ENCODE data around the gene ZNF101.

Gene ZNF101

DNA sequence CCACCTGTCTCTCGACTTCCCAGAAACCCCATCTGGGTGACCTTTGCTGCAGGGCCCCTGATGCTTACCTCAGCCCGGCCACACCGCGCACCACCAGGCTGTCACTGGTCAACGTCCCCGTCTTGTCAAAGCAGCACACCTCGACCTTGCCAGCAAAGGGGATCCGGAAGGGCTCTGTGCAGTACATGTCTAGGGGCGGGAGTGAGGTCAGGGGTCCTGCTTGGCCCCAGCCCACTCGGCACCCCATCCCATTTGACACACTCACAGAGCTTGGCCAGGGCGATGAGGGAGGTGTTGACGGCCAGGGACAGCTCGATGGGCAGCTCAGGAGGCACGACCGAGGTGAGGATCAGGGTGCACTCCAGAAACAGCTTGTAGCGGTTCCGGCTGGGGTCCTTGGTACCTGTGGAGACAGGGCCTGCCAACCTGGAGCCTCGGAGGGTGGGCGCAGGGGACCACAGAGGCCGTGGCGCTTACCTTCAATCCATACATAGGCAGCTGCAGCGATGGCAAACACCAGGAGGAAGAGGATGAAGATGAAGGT, 13.5 kb upstream of the ZNF101 start:
- Histone ChIP-seq H3K9ac (ENCODE audit: low read length) (no peak overlapping the region), H3K9me3 (ENCODE audit: control insufficient read depth, low read length) (no peaks in the 10 kb centered on the region), H3K4me2 (ENCODE audit: low read length, poor library complexity, severe bottlenecking) (no peak overlapping the region), H3K4me3 (ENCODE audit: insufficient read depth in 1 of 2, low read depth in 1 of 2, low read length in 2 of 2) (no peak overlapping the region), H3K79me1 (replicated peaks; ENCODE audit: low read length, poor library complexity, severe bottlenecking) (peaks cover 60% of the 10 kb centered on the region), H2BK120ac (ENCODE audit: low read depth, low read length) (no peak overlapping the region), H2AFZ (ENCODE audit: low read depth, low read length) (no peak overlapping the region), H3K4ac (ENCODE audit: low read depth in 1 of 2, low read length in 2 of 2) (no peak overlapping the region), H3K14ac (ENCODE audit: low read length in 2 of 2) (no peak overlapping the region), H4K91ac (ENCODE audit: low read length) (no peak overlapping the region), H2BK5ac (ENCODE audit: low read depth, low read length, poor library complexity, severe bottlenecking) (no peak overlapping the region), H4K8ac (ENCODE audit: low read length) (no peak overlapping the region), H2BK15ac (ENCODE audit: low read depth, poor library complexity, severe bottlenecking) (no peak overlapping the region), H3K23ac (ENCODE audit: low read length in 2 of 2) (no peak overlapping the region), H3K36me3 (ENCODE audit: control insufficient read depth in 1 of 2, insufficient read depth in 2 of 2, low read depth in 1 of 2, low read length in 2 of 2) (peaks cover 98 to 99% of the 10 kb centered on the region in 2 experiments), H2AK5ac (ENCODE audit: low read length, severe bottlenecking) (no peak overlapping the region), H3K4me1 (ENCODE audit: control insufficient read depth, insufficient read depth, low read depth, low read length) (no peaks in the 10 kb centered on the region), H3K18ac (ENCODE audit: low read depth in 1 of 2, low read length in 2 of 2) (no peak overlapping the region), H3K27ac (ENCODE audit: low read length, poor library complexity, severe bottlenecking) (no peak overlapping the region), H2BK12ac (ENCODE audit: low read length in 2 of 2) (no peak overlapping the region), H3K27me3 (ENCODE audit: control insufficient read depth in 1 of 2, insufficient read depth in 1 of 2, low read length in 2 of 2) (no peaks in the 10 kb centered on the region)
- no peak for DNase-seq
- 95% methylated on average over 22 of the region's 22 CpGs for WGBS

DNA sequence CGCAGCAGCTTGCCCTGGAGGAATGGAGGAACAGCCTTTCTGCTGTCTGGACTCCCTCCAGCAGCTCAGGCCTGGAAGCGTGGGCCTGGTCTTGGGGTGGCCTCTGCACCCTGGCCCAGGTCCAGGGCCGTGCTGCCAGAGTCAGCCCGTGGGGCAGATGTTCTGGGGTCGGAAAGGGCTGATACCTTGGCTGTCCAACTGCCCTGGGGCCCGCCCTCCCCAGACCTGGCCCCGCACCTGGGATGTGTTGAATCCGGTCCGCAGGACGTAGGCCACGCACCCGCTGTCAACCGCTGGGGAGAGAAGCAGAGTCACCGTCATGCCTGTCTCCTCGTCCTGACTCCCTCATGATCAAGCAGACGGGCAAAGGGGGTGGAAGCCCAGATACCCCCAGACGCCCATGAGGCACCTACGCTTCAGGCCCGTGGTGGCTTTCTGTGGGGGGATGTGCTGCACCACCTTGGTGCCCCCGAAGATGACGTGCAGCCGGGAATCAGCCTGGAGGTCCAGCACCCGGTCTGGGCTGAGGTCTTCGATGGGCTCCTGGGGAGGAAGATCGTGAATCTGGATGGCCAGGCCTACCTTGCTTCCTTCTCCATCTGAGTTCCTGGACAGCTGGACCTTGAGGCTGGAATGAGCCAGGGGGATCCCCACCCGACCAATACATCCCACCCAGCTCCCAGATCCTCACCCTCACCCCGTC, 12.8 kb upstream of the ZNF101 start:
- WGBS: 98% methylated on average over 27 of the region's 27 CpGs
- no peak overlapping the region for H2BK12ac ChIP-seq (ENCODE audit: low read length in 2 of 2)
- H3K9me3 ChIP-seq (ENCODE audit: control insufficient read depth, low read length): no peaks in the 10 kb centered on the region
- peaks cover 56% of the 10 kb centered on the region for H3K79me1 ChIP-seq (replicated peaks; ENCODE audit: low read length, poor library complexity, severe bottlenecking)
- H2AFZ ChIP-seq (ENCODE audit: low read depth, low read length): no peak overlapping the region
- H2BK120ac ChIP-seq (ENCODE audit: low read depth, low read length): no peak overlapping the region
- H3K14ac ChIP-seq (ENCODE audit: low read length in 2 of 2): no peak overlapping the region
- H4K8ac ChIP-seq (ENCODE audit: low read length): no peak overlapping the region
- no peak overlapping the region for H2AK5ac ChIP-seq (ENCODE audit: low read length, severe bottlenecking)
- H4K91ac ChIP-seq (ENCODE audit: low read length): no peak overlapping the region
- no peak overlapping the region for H3K18ac ChIP-seq (ENCODE audit: low read depth in 1 of 2, low read length in 2 of 2)
- no peak overlapping the region for H3K23ac ChIP-seq (ENCODE audit: low read length in 2 of 2)
- H3K4me2 ChIP-seq (ENCODE audit: low read length, poor library complexity, severe bottlenecking): no peak overlapping the region
- H3K4ac ChIP-seq (ENCODE audit: low read depth in 1 of 2, low read length in 2 of 2): no peak overlapping the region
- no peak overlapping the region for H2BK5ac ChIP-seq (ENCODE audit: low read depth, low read length, poor library complexity, severe bottlenecking)
- H3K27me3 ChIP-seq (ENCODE audit: control insufficient read depth in 1 of 2, insufficient read depth in 1 of 2, low read length in 2 of 2): no peaks in the 10 kb centered on the region
- H3K27ac ChIP-seq (ENCODE audit: low read length, poor library complexity, severe bottlenecking): no peak overlapping the region
- no peak overlapping the region for H3K4me3 ChIP-seq (ENCODE audit: insufficient read depth in 1 of 2, low read depth in 1 of 2, low read length in 2 of 2)
- H2BK15ac ChIP-seq (ENCODE audit: low read depth, poor library complexity, severe bottlenecking): no peak overlapping the region
- peaks cover 91 to 93% of the 10 kb centered on the region in 2 experiments for H3K36me3 ChIP-seq (ENCODE audit: control insufficient read depth in 1 of 2, insufficient read depth in 2 of 2, low read depth in 1 of 2, low read length in 2 of 2)
- H3K9ac ChIP-seq (ENCODE audit: low read length): no peak overlapping the region
- no peak for DNase-seq
- H3K4me1 ChIP-seq (ENCODE audit: control insufficient read depth, insufficient read depth, low read depth, low read length): no peaks in the 10 kb centered on the region

GRCh38 chr19:19656451-19657396, 11.9 kb upstream of the ZNF101 start:
- no peak overlapping the region for H3K23ac ChIP-seq (ENCODE audit: low read length in 2 of 2)
- H3K79me1 ChIP-seq (replicated peaks; ENCODE audit: low read length, poor library complexity, severe bottlenecking): peaks cover 52% of the 10 kb centered on the region
- no peak overlapping the region for H4K8ac ChIP-seq (ENCODE audit: low read length)
- H3K9ac ChIP-seq (ENCODE audit: low read length): no peak overlapping the region
- H2BK120ac ChIP-seq (ENCODE audit: low read depth, low read length): no peak overlapping the region
- 98% methylated on average over 32 of the region's 33 CpGs for WGBS
- no peak overlapping the region for H3K27ac ChIP-seq (ENCODE audit: low read length, poor library complexity, severe bottlenecking)
- H3K4me2 ChIP-seq (ENCODE audit: low read length, poor library complexity, severe bottlenecking): no peak overlapping the region
- no peak overlapping the region for H2AK5ac ChIP-seq (ENCODE audit: low read length, severe bottlenecking)
- no peak overlapping the region for H2BK15ac ChIP-seq (ENCODE audit: low read depth, poor library complexity, severe bottlenecking)
- no peaks in the 10 kb centered on the region for H3K27me3 ChIP-seq (ENCODE audit: control insufficient read depth in 1 of 2, insufficient read depth in 1 of 2, low read length in 2 of 2)
- H4K91ac ChIP-seq (ENCODE audit: low read length): no peak overlapping the region
- peaks cover 87 to 90% of the 10 kb centered on the region in 2 experiments for H3K36me3 ChIP-seq (ENCODE audit: control insufficient read depth in 1 of 2, insufficient read depth in 2 of 2, low read depth in 1 of 2, low read length in 2 of 2)
- peaks cover 8% of the 10 kb centered on the region for H3K4me1 ChIP-seq (ENCODE audit: control insufficient read depth, insufficient read depth, low read depth, low read length)
- no peak overlapping the region for H2BK5ac ChIP-seq (ENCODE audit: low read depth, low read length, poor library complexity, severe bottlenecking)
- H2AFZ ChIP-seq (ENCODE audit: low read depth, low read length): no peak overlapping the region
- no peak overlapping the region for H3K4ac ChIP-seq (ENCODE audit: low read depth in 1 of 2, low read length in 2 of 2)
- no peak overlapping the region for H3K18ac ChIP-seq (ENCODE audit: low read depth in 1 of 2, low read length in 2 of 2)
- no peaks in the 10 kb centered on the region for H3K9me3 ChIP-seq (ENCODE audit: control insufficient read depth, low read length)
- no peak for DNase-seq
- no peak overlapping the region for H3K4me3 ChIP-seq (ENCODE audit: insufficient read depth in 1 of 2, low read depth in 1 of 2, low read length in 2 of 2)
- H2BK12ac ChIP-seq (ENCODE audit: low read length in 2 of 2): peak overlapping the region in 1 of 2 experiments; percentile 13
- no peak overlapping the region for H3K14ac ChIP-seq (ENCODE audit: low read length in 2 of 2)

- H3K4me1 ChIP-seq (ENCODE audit: control insufficient read depth, insufficient read depth, low read depth, low read length): peaks cover 13% of the 10 kb centered on the region
- H2AFZ ChIP-seq (ENCODE audit: low read depth, low read length): no peak overlapping the region
- peaks cover 45% of the 10 kb centered on the region for H3K79me1 ChIP-seq (replicated peaks; ENCODE audit: low read length, poor library complexity, severe bottlenecking)
- no peak overlapping the region for H3K4me3 ChIP-seq (ENCODE audit: insufficient read depth in 1 of 2, low read depth in 1 of 2, low read length in 2 of 2)
- H2BK15ac ChIP-seq (ENCODE audit: low read depth, poor library complexity, severe bottlenecking): no peak overlapping the region
- peaks cover 82 to 84% of the 10 kb centered on the region in 2 experiments for H3K36me3 ChIP-seq (ENCODE audit: control insufficient read depth in 1 of 2, insufficient read depth in 2 of 2, low read depth in 1 of 2, low read length in 2 of 2)
- no peak overlapping the region for H4K91ac ChIP-seq (ENCODE audit: low read length)
- no peak overlapping the region for H2AK5ac ChIP-seq (ENCODE audit: low read length, severe bottlenecking)
- no peak overlapping the region for H2BK5ac ChIP-seq (ENCODE audit: low read depth, low read length, poor library complexity, severe bottlenecking)
- H3K18ac ChIP-seq (ENCODE audit: low read depth in 1 of 2, low read length in 2 of 2): no peak overlapping the region
- no peak overlapping the region for H3K23ac ChIP-seq (ENCODE audit: low read length in 2 of 2)
- H3K9ac ChIP-seq (ENCODE audit: low read length): no peak overlapping the region
- H2BK12ac ChIP-seq (ENCODE audit: low read length in 2 of 2): no peak overlapping the region
- H3K14ac ChIP-seq (ENCODE audit: low read length in 2 of 2): no peak overlapping the region
- no peak overlapping the region for H4K8ac ChIP-seq (ENCODE audit: low read length)
- H3K4ac ChIP-seq (ENCODE audit: low read depth in 1 of 2, low read length in 2 of 2): no peak overlapping the region
- H2BK120ac ChIP-seq (ENCODE audit: low read depth, low read length): no peak overlapping the region
- H3K27ac ChIP-seq (ENCODE audit: low read length, poor library complexity, severe bottlenecking): no peak overlapping the region
- 95% methylated on average over 10 of the region's 10 CpGs for WGBS
- no peak for DNase-seq
- H3K27me3 ChIP-seq (ENCODE audit: control insufficient read depth in 1 of 2, insufficient read depth in 1 of 2, low read length in 2 of 2): no peaks in the 10 kb centered on the region
- H3K4me2 ChIP-seq (ENCODE audit: low read length, poor library complexity, severe bottlenecking): no peak overlapping the region
- H3K9me3 ChIP-seq (ENCODE audit: control insufficient read depth, low read length): no peaks in the 10 kb centered on the region
These were observed 11.2 kb upstream of the ZNF101 start for GRCh38 chr19:19657397-19657783.

Measured in mesenchymal stem cell (in vitro differentiated cells and primary cell).